ENCODE results near the gene HSD3B2. TPM values are rescaled to one million over a fixed set of nuclear protein-coding genes. Genes with fewer than 3 reads are reported as not detected.

HSD3B2 gene
- total RNA-seq, 1 experiment from 2014 or later = not detected

GRCh38 chr1:119371815-119372214 is 43.1 kb upstream of the HSD3B2 start:
- Histone ChIP-seq H4K20me1 (ENCODE audit: control insufficient read depth, insufficient read depth, insufficient read length) (no peaks in the 10 kb centered on the region), H2BK120ac (ENCODE audit: low read depth, low read length, poor library complexity, severe bottlenecking) (no peak overlapping the region), H4K91ac (ENCODE audit: insufficient read length, low read depth, low read length) (no peak overlapping the region), H3K18ac (ENCODE audit: insufficient read length, low read depth, low read length) (no peak overlapping the region), H2AFZ (ENCODE audit: low read length) (no peak overlapping the region), H3K14ac (ENCODE audit: insufficient read depth, low read length) (no peak overlapping the region), H3K9me3 (ENCODE audit: control insufficient read depth, low read depth, low read length) (no peaks in the 10 kb centered on the region), H3K79me1 (ENCODE audit: insufficient read depth, low read depth, low read length, poor library complexity, severe bottlenecking) (no peaks in the 10 kb centered on the region), H3T11ph (ENCODE audit: low read length) (no peak overlapping the region), H3K23ac (ENCODE audit: insufficient read length, low read depth, low read length) (no peak overlapping the region), H3K4me2 (ENCODE audit: insufficient read depth, insufficient read length, low read length) (no peak overlapping the region), H3K4ac (ENCODE audit: low read depth, low read length) (no peak overlapping the region), H3K27ac (ENCODE audit: insufficient read length, low read depth, low read length) (no peak overlapping the region), H3K23me2 (ENCODE audit: insufficient read length, low read depth, low read length, poor library complexity, severe bottlenecking) (no peaks in the 10 kb centered on the region), H4K8ac (replicated peaks; ENCODE audit: insufficient read length, low read depth, low read length) (no peak overlapping the region), H3K79me2 (ENCODE audit: insufficient read depth, low read length) (no peaks in the 10 kb centered on the region), H3K9ac (ENCODE audit: extremely low read depth, insufficient read length, low read length) (no peak overlapping the region), H3K56ac (ENCODE audit: insufficient read length, low read depth, low read length) (no peak overlapping the region), H3K4me1 (ENCODE audit: insufficient read depth, low read length) (no peaks in the 10 kb centered on the region; the same call in 1 of the 2 replicates), H2AK5ac (ENCODE audit: insufficient read length, low read length) (no peak overlapping the region), H2BK20ac (ENCODE audit: low read depth, low read length, poor library complexity, severe bottlenecking) (no peak overlapping the region), H4K5ac (ENCODE audit: insufficient read length, low read depth, low read length) (no peak overlapping the region), H2BK5ac (ENCODE audit: insufficient read length, low read length) (no peak overlapping the region), H2BK12ac (ENCODE audit: insufficient read length, low read depth, low read length) (no peak overlapping the region), H2BK15ac (ENCODE audit: low read depth, low read length) (no peak overlapping the region), H3K27me3 (ENCODE audit: insufficient read depth, low read length) (no peaks in the 10 kb centered on the region)
- peaks cover 11 to 18% of the 10 kb centered on the region in 2 experiments for H3K4me1 Mint-ChIP-seq
- no peaks in the 10 kb centered on the region for H3K36me3 Mint-ChIP-seq (ENCODE audit: insufficient read depth in 1 of 3, low read depth in 3 of 3)
- no peak overlapping the region for H3K4me3 Mint-ChIP-seq
- H3K27ac Mint-ChIP-seq = no peak overlapping the region
- peaks cover 0 to 3% of the 10 kb centered on the region in 2 experiments; a peak in 3 of 5 replicates for H3K9me3 Mint-ChIP-seq
- no peak for TF ChIP-seq CTCF (conservative IDR thresholded peaks at IDR 0.05)
- H3K27me3 Mint-ChIP-seq (ENCODE audit: low read depth) = no peaks in the 10 kb centered on the region
- DNase-seq = no peak
- WGBS (ENCODE audit: extremely low coverage, insufficient read length, low lambda C conversion rate) = no CpG with 5 or more reads among the region's 2 CpGs
